Esophagus squamous epithelium (tissue), 5 donors: Measurements from ENCODE around the gene ZNF433. TPM values are rescaled to one million over a fixed set of nuclear protein-coding genes. Genes with fewer than 3 reads are reported as not detected.

Experiments
- DNase-seq: peaks from one replicate; lab custom pipeline; 2025; lab: John Stamatoyannopoulos, UW
- H3K27ac ChIP-seq, 4 donors: fragments of 200-600 bp; sonication (generic); one replicate each; pipeline ENCODE4 v1.5.1; 2016 to 2019; ENCODE audit warnings: mild to moderate bottlenecking in 1 of 4
- H3K27me3 ChIP-seq, 4 donors: fragments of 200-600 bp; sonication (generic); 1 replicate in 3 of 4; 2 replicates in 1 of 4; pipeline versions ENCODE4 v1.5.1 to v1.6.0; 2017 to 2021; ENCODE audit warnings: antibody characterized with exemption in 1 of 4
- H3K36me3 ChIP-seq, 3 donors: fragments of 200-600 bp; sonication (generic); one replicate each; pipeline ENCODE4 v1.5.1; 2016 to 2019
- H3K4me1 ChIP-seq, 3 donors: fragments of 200-600 bp; sonication (generic); one replicate each; pipeline ENCODE4 v1.5.1; 2017 to 2019
- H3K4me3 ChIP-seq, 4 donors: fragments of 200-600 bp; sonication (generic); 1 replicate in 3 of 4; 2 replicates in 1 of 4; pipeline ENCODE4 v1.5.1; 2016 to 2019; ENCODE audit warnings: mild to moderate bottlenecking in 2 of 4, moderate library complexity in 1 of 4
- H3K9me3 ChIP-seq, 3 donors: fragments of 200-600 bp; sonication (generic); one replicate each; pipeline ENCODE4 v1.5.1; 2016 to 2019
- CTCF ChIP-seq, 6 experiments: fragments of 450-650 bp in 4 of 6; fragments of 200-600 bp in 2 of 6; sonication (generic) in 2 of 6; IDR thresholded peaks; one replicate each; pipeline ENCODE4 v1.5.1; 2016 to 2019; ENCODE audit warnings: antibody characterized with exemption in 6 of 6, mild to moderate bottlenecking in 4 of 6, moderate library complexity in 4 of 6
- POLR2A ChIP-seq, 4 donors: fragments of 450-650 bp; IDR thresholded peaks; one replicate each; pipeline ENCODE4 v1.6.1; 2017; ENCODE audit warnings: antibody characterized with exemption in 4 of 4, mild to moderate bottlenecking in 4 of 4, moderate library complexity in 3 of 4
- WGBS, 2 donors: methylation state at CpG; one replicate each; pipeline ENCODE4 v1.1.5; 2018; 5-methylcytosine and 5-hydroxymethylcytosine counted together
- intact Hi-C: fragments of 100-400 bp; cut with DNase I; formaldehyde crosslinking; loops from one replicate; pipeline ENCODE4 v1.15.0; 2022
- total RNA-seq, 4 donors: library from RNA; depleted of rRNA; stranded (reverse); fragments of >200 nt; gene quantifications; one replicate each; pipeline ENCODE4 v1.1.0, GENCODE V29; 2016
- donor health status: DM: yes; HTN: yes; CAD: no.

The ZNF433 gene
- total RNA-seq, 4 donors from 2014 or later, result 4.5 to 21.0 (median 5.6) TPM

- no peak for DNase-seq
- 100% methylated on average over 2 of the region's 2 CpGs for WGBS, 2 donors
- H3K9me3 ChIP-seq, result peaks cover 0 to 40% (median 27%) of the 10 kb centered on the region in 3 donors
- no peak overlapping the region for H3K4me3 ChIP-seq
- H3K36me3 ChIP-seq, result peaks cover 0 to 24% (median 0%) of the 10 kb centered on the region in 3 donors
- intact Hi-C loops, result no loop called here
- H3K27ac ChIP-seq, result no peak overlapping the region
- H3K27me3 ChIP-seq, result no peaks in the 10 kb centered on the region
- H3K4me1 ChIP-seq, result peaks cover 5 to 14% (median 12%) of the 10 kb centered on the region in 3 donors
- TF ChIP-seq POLR2A (IDR thresholded peaks at IDR 0.05), result no peak
Measured at GRCh38 chr19:12047868-12048267, 12.4 kb upstream of the ZNF433 start.

DNA sequence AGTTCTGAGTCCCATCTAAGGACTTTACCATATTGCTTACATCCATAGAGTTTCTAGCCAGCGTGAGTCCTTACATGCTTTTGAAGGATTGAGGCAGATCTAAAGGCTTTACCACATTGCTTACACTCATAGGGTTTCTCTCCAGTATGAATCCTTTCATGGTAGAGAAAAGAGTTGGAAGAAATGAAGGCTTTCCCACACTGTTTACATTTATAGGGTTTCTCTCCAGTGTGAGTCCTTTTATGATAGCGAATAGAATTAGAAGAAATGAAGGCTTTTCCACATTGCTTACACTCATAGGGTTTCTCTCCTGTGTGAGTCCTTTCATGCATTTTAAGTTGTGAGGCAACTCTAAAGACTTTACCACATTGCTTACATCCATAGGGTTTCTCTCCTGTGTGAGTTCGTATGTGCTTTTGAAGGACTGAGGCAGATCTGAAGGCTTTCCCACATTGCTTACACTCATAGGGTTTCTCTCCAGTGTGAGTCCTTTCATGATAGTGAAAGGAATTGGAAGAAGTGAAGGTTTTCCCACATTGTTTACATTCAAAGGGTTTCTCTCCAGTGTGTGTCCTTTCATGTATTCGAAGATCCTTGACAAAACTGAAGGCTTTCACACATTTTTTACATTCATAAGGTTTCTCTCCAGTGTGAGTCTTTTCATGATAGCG is 8.4 kb upstream of the ZNF433 start:
- Histone ChIP-seq H3K9me3 (peaks cover 0 to 61% (median 27%) of the 10 kb centered on the region in 3 donors), H3K27ac (no peak overlapping the region), H3K27me3 (no peaks in the 10 kb centered on the region), H3K4me3 (no peak overlapping the region), H3K4me1 (no peaks in the 10 kb centered on the region), H3K36me3 (peaks cover 0 to 24% (median 0%) of the 10 kb centered on the region in 3 donors)
- TF ChIP-seq POLR2A (IDR thresholded peaks at IDR 0.05) (no peak), CTCF (IDR thresholded peaks at IDR 0.05) (no peak)
- intact Hi-C loops, result no loop called here
- no peak for DNase-seq
- 82 to 98% methylated on average over 5 of the region's 5 CpGs for whole genome bisulfite sequencing, 2 donors

GRCh38 chr19:12042893-12043292 is 7.4 kb upstream of the ZNF433 start:
- Histone ChIP-seq H3K36me3 (peaks cover 0 to 24% (median 0%) of the 10 kb centered on the region in 3 donors), H3K4me1 (no peaks in the 10 kb centered on the region), H3K27ac (no peak overlapping the region), H3K9me3 (peaks cover 0 to 61% (median 27%) of the 10 kb centered on the region in 3 donors), H3K4me3 (no peak overlapping the region), H3K27me3 (no peaks in the 10 kb centered on the region)
- DNase-seq, result no peak
- TF ChIP-seq CTCF (IDR thresholded peaks at IDR 0.05) (no peak), POLR2A (IDR thresholded peaks at IDR 0.05) (no peak)
- intact Hi-C loops, result no loop called here

- WGBS, 2 donors, result 31 to 33% methylated on average over 8 of the region's 8 CpGs
- intact Hi-C loops, result no loop called here
- peak overlapping the region in 3 of 4 donors; percentile 91 to 95 (median 91) for H3K27ac ChIP-seq
- no peak for DNase-seq
- H3K9me3 ChIP-seq, result peaks cover 0 to 8% (median 0%) of the 10 kb centered on the region in 3 donors
- no peaks in the 10 kb centered on the region for H3K27me3 ChIP-seq
- TF ChIP-seq CTCF (IDR thresholded peaks at IDR 0.05) (no peak), POLR2A (IDR thresholded peaks at IDR 0.05) (no peak)
- H3K4me3 ChIP-seq, result peak overlapping the region; percentile 81 to 89 (median 85)
- H3K4me1 ChIP-seq, result peaks cover 5 to 27% (median 13%) of the 10 kb centered on the region in 3 donors
- peaks cover 0 to 11% (median 0%) of the 10 kb centered on the region in 3 donors for H3K36me3 ChIP-seq
Measured at GRCh38 chr19:12034620-12035019, 859 bp downstream of the ZNF433 start.

GRCh38 chr19:12034198-12034597 is 1.3 kb downstream of the ZNF433 start:
- 79 to 85% methylated on average over 2 of the region's 2 CpGs for WGBS, 2 donors
- Histone ChIP-seq H3K4me3 (peak overlapping the region in 2 of 4 donors; percentile 81 to 89), H3K27ac (peak overlapping the region in 1 of 4 donors; percentile 95), H3K9me3 (peaks cover 0 to 12% (median 0%) of the 10 kb centered on the region in 3 donors), H3K27me3 (no peaks in the 10 kb centered on the region), H3K36me3 (peaks cover 0 to 15% (median 0%) of the 10 kb centered on the region in 3 donors), H3K4me1 (peaks cover 5 to 27% (median 13%) of the 10 kb centered on the region in 3 donors)
- TF ChIP-seq CTCF (IDR thresholded peaks at IDR 0.05), result no peak
- no peak for TF ChIP-seq POLR2A (IDR thresholded peaks at IDR 0.05)
- intact Hi-C loops, result no loop called here
- no peak for DNase-seq
